Psoas muscle (tissue), 8 donors: ENCODE data around the gene SREBF2. TPM values are rescaled to one million over a fixed set of nuclear protein-coding genes. Genes with fewer than 3 reads are reported as not detected.
A peak's percentile ranks its signal among the peaks of the same experiment; 100 is the strongest.

Source experiments
- ATAC-seq, 4 donors: fragments of 200-7000 bp; cut with Tn5 transposase; one replicate each; pipeline ENCODE4 v1.9.1; 2020; ENCODE audit warnings: moderate library complexity in 3 of 4, mild to moderate bottlenecking in 2 of 4
- DNase-seq, 2 donors: peaks; one replicate each; pipeline ENCODE4 v3.0.0-alpha.2; 2020
- H3K27ac ChIP-seq: fragments of 200-600 bp; one replicate; pipeline ENCODE4 v1.8.0; 2022
- H3K27me3 ChIP-seq, 3 donors: fragments of 200-600 bp in 1 of 3; one replicate each; pipeline versions ENCODE4 v1.6.1 to v1.8.0; 2013 to 2022; ENCODE audit warnings: low read length in 2 of 3, mild to moderate bottlenecking in 2 of 3, moderate library complexity in 1 of 3; ENCODE audit not compliant: insufficient read depth in 3 of 3
- H3K36me3 ChIP-seq, 2 donors: fragments of 200-600 bp in 1 of 2; one replicate each; pipeline versions ENCODE4 v1.6.1 to v1.8.0; 2013 to 2022; ENCODE audit warnings: low read depth in 1 of 2, mild to moderate bottlenecking in 1 of 2, moderate library complexity in 1 of 2; ENCODE audit not compliant: insufficient read depth in 1 of 2
- H3K4me1 ChIP-seq: fragments of 200-600 bp; one replicate; pipeline ENCODE4 v1.8.0; 2022
- H3K4me3 ChIP-seq: fragments of 200-600 bp; one replicate; pipeline ENCODE4 v1.8.0; 2022; ENCODE audit warnings: mild to moderate bottlenecking
- H3K9me3 ChIP-seq: fragments of 200-600 bp; one replicate; pipeline ENCODE4 v1.8.0; 2022
- WGBS, 3 donors: extraction: QIAGEN DNeasy Blood & Tissue Kit; methylation state at CpG; one replicate each; pipeline versions ENCODE4 v1.1.6 to v1.1.7; 2013; 5-methylcytosine and 5-hydroxymethylcytosine counted together
- intact Hi-C, 2 donors: fragments of 100-400 bp; cut with DNase I; formaldehyde crosslinking; loops; one replicate each; pipeline versions ENCODE4 v1.11.0 to v1.14.2; 2022
- polyA plus RNA-seq, 3 donors: library from polyadenylated mRNA; stranded (reverse); fragments of 200-250 nt; gene quantifications; one replicate each; pipeline ENCODE4 v1.2.3, GENCODE V29; 2013
- total RNA-seq, 4 donors: library from RNA; stranded (reverse); fragmentation: NEBNext Ultra II Directional in 2 of 4; extraction: Animal tissue kit (Norgen Biotek cat#: 25700) in 2 of 4; gene quantifications; one replicate each; pipeline versions ENCODE4 v1.2.1 to v1.2.4, GENCODE V29; 2021 to 2023
- TF ChIP-seq, protein P1 (sequence below): fragments of 200-600 bp; IDR thresholded peaks from one replicate; pipeline ENCODE4 v1.8.0; 2022; ENCODE audit warnings: antibody characterized with exemption
- donor health status: healthy with polysubstance abuse.
- donor health status: DM: no; HTN: no; CAD: no; lungs with moderate emphysema.
- donor health status: Bipolar disorder and iron deficiency.
- donor health status: healthy.
- donor health status: DM: yes; HTN: yes; CAD: no.
- donor health status: DM: no; HTN: no; CAD: no.
- donor health status: DM: no; HTN: no; CAD: no.
- donor health status: DM: yes; HTN: yes; CAD: no.

SREBF2 gene
- total and polyA plus RNA-seq, 7 donors, result 21.0 to 47.0 (median 36.3) TPM

DNA sequence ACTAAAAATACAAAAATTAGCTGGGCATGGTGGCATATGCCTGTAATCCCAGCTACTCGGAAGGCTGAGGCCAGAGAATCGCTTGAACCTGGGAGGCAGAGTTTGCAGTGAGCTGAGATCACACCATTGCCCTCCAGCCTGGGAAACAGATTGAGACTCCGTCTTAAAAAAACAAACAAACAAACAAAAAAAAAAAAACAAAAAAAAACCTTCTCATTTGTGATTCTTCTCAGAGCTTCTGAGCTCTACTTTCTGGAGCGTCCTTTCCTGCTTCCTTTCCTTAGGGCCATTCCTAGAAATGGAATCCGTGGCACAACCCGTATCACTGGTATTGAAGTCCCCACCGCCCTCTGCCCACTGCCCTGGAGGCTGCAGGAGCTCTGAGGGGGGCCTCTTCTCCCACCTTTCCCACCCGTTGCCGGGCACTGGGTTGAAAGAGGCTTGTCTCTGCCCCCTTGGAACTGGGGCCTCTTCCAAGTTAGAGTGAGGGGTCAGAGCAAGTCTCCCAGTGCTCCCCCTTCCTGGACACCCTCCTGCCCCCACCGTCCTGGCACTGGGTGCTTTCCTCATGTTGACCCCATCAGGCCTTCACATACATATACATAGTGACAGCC, 83.9 kb downstream of the SREBF2 start:
- TF ChIP-seq, protein P1, sequence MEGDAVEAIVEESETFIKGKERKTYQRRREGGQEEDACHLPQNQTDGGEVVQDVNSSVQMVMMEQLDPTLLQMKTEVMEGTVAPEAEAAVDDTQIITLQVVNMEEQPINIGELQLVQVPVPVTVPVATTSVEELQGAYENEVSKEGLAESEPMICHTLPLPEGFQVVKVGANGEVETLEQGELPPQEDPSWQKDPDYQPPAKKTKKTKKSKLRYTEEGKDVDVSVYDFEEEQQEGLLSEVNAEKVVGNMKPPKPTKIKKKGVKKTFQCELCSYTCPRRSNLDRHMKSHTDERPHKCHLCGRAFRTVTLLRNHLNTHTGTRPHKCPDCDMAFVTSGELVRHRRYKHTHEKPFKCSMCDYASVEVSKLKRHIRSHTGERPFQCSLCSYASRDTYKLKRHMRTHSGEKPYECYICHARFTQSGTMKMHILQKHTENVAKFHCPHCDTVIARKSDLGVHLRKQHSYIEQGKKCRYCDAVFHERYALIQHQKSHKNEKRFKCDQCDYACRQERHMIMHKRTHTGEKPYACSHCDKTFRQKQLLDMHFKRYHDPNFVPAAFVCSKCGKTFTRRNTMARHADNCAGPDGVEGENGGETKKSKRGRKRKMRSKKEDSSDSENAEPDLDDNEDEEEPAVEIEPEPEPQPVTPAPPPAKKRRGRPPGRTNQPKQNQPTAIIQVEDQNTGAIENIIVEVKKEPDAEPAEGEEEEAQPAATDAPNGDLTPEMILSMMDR, result no peak
- WGBS, 3 donors, result 68 to 71% (median 70%) methylated on average over 10 of the region's 10 CpGs
- Histone ChIP-seq H3K4me1 (peaks cover 6% of the 10 kb centered on the region), H3K4me3 (no peak overlapping the region), H3K9me3 (no peaks in the 10 kb centered on the region), H3K27me3 (peaks cover 0 to 62% (median 21%) of the 10 kb centered on the region in 3 donors), H3K36me3 (no peaks in the 10 kb centered on the region), H3K27ac (no peak overlapping the region)
- intact Hi-C loops, result no loop called here
- DNase-seq (no peak), ATAC-seq (no peak)

DNA sequence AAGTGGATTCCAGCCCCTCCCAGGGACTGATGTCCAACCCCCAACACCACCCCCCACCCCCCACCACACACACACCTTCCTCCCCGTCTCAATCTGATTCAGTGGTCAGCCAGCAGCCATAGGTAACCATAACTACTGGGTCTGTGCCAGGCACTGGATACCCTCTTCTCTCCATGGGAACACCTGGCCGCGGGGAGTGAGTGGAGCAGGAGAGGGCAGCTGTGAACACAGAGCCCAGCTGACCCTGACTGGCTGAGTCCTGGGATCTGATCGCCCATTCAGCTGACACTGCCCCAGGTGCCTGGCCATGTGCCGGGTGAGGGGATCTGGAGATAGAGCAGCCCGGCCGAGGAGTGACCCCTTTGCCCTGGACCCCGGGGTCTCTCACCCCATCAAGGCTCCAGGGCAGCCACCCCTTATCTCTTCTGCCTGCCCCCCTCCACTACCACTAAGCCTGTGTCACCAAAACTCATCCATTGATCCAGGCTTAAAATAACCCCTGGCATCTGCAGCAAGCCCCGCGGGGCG, 84.5 kb downstream of the SREBF2 start:
- WGBS, 3 donors, result 42 to 56% (median 55%) methylated on average over 11 of the region's 11 CpGs
- TF ChIP-seq, protein P1, result no peak
- no peak for ATAC-seq
- intact Hi-C loops, result no loop called here
- no peak for DNase-seq
- Histone ChIP-seq H3K9me3 (no peaks in the 10 kb centered on the region), H3K4me1 (peaks cover 6% of the 10 kb centered on the region), H3K36me3 (no peaks in the 10 kb centered on the region), H3K27ac (no peak overlapping the region), H3K27me3 (peaks cover 0 to 56% (median 16%) of the 10 kb centered on the region in 3 donors), H3K4me3 (no peak overlapping the region)

DNA sequence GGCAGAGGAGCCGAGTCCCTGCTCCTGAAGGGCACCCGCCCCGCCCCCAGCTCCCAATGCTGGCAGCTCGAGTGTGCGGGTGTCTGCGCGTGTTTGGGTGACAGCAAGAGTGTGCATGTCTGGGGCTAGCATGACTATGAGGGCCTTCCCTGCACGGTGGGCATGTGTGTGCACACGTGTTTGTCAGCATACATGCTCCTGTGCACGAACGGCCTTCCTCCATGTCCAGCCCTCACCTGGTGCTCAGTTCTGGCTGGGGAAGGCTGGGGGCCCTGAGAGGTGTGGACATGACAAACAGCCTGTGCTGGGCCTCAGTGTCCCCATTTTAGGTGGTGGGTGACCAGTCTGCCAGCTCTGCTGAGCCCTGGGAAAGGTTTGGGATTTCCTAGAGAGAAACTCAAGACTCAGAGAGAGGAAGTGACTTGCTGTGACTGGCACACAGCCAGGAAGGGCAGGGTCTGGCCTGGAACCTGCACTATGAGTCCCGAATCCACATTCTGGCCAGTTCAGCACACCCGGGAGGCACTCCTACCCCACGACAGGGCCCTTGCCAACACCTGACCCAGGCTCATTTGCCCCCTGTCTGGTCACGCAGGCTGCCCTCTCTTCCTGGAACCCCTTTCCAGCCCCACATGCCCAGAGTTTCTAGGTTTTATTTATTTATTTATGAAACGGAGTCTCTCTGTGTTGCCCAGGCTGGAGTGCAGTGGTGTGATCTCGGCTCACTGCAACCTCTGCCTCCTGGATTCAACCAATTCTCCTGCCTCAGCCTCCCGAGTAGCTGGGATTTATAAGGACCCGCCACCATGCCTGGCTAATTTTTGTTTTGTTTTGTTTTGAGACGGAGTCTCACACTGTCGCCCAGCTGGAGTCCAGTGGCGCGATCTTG, 85.2 kb downstream of the SREBF2 start:
- Histone ChIP-seq H3K9me3 (no peaks in the 10 kb centered on the region), H3K36me3 (no peaks in the 10 kb centered on the region), H3K27ac (no peak overlapping the region), H3K27me3 (peaks cover 0 to 49% (median 16%) of the 10 kb centered on the region in 3 donors), H3K4me1 (peaks cover 6% of the 10 kb centered on the region), H3K4me3 (no peak overlapping the region)
- intact Hi-C loops, result no loop called here
- 58 to 65% (median 64%) methylated on average over 23 of the region's 23 CpGs for WGBS, 3 donors
- DNase-seq (peak; percentile 62 to 77), ATAC-seq (no peak)
- TF ChIP-seq, protein P1, result no peak

DNA sequence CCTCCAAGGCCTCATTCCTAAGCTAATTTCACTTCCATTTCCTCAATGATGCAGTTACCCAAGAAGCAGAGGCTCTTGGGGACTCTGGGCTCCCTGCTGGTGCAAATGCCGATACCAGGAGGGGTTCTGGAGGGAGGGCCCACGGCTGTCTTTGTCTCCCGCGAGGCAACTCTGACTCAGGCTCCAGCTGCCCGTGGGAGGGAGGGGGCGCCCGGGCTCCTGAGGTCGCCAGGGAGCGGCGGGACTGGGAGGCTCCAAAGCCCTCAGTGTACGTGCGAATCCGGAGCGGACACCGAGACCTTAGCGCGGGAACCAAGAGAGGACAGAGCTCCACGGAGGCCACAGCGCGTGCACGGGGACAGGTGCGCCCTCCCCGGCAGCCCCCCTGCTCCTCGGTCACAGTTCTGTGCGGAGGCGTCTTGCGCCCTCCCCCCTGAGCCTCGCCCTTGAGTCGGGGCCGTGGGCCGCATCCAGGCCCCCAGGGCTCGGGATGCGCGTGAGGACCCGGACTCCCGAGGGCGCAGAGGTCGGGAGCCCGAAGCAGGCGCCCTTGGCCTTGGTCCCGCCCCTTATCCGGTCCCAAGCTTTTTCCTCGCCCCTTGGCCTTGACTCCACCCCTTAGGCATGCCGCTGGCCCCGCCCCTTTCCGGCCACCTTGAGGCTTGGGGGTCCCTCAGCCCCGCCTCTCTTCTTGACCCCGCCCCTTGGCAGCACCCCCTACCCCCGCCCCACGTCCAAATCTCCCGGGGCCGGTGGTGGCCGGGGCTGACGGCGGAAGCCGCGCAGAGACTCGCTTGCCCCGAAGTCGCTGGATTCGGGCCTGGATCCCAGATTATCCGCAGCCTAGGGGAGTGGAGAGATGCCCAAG, 86.7 kb downstream of the SREBF2 start:
- no peak overlapping the region for H3K27ac ChIP-seq
- H3K9me3 ChIP-seq, result no peaks in the 10 kb centered on the region
- peaks cover 0 to 36% (median 10%) of the 10 kb centered on the region in 3 donors for H3K27me3 ChIP-seq
- peaks cover 6% of the 10 kb centered on the region for H3K4me1 ChIP-seq
- TF ChIP-seq, protein P1, result no peak
- H3K4me3 ChIP-seq, result peak overlapping the region; percentile 68
- 3 to 10% (median 4%) methylated on average over 45 to 62 of the region's 62 CpGs for WGBS, 3 donors
- intact Hi-C loops, result no loop called here
- no peaks in the 10 kb centered on the region for H3K36me3 ChIP-seq
- peak; percentile 64 to 78 for DNase-seq
- peak; percentile 56 to 63 (median 59) for ATAC-seq
